ENCODE measurements around the gene MAPK8. TPM values are rescaled to one million over a fixed set of nuclear protein-coding genes. Genes with fewer than 3 reads are reported as not detected.
A peak's percentile ranks its signal among the peaks of the same experiment; 100 is the strongest.

Gene MAPK8
- 7.7 TPM for total RNA-seq

- DNase-seq (ENCODE audit: low spot score in 2 of 2), result peak; percentile 71 to 95
- TF ChIP-seq CTCF (IDR thresholded peaks at IDR 0.05), result no peak
- intact Hi-C loops (cut with DNase I), result loop anchor here (2.0 to 5.0 kb wide), 3 partner anchors 216 to 806 kb away; no protein-coding TSS in a partner anchor
Observed at GRCh38 chr10:48306265-48306869, at the start of gene MAPK8. TSS of gene MAPK8 (plus strand) at chr10:48306677. CDS start at chr10:48401661, 94,984 bp downstream.

GRCh38 chr10:48257407-48257961 lies 49.0 kb upstream of the MAPK8 start:
- no peak for DNase-seq (ENCODE audit: low spot score in 2 of 2)

More at GRCh38 chr10:48306265-48306869, at the start of gene MAPK8:
- Histone ChIP-seq H3K4me1 (peaks cover 0 to 7% of the 10 kb centered on the region in 2 donors), H3K4me3 (peak within 1 kb of the TSS; percentile 88 to 99), H3K27ac (peak within 1 kb of the TSS; percentile 94 to 96), H3K36me3 (no peaks in the 10 kb centered on the region), H3K9me3 (no peaks in the 10 kb centered on the region), H3K27me3 (no peaks in the 10 kb centered on the region)

GRCh38 chr10:48258105-48258504 lies 48.4 kb upstream of the MAPK8 start:
- intact Hi-C loops (cut with DNase I), result no loop called here
- Histone ChIP-seq H3K9me3 (peaks cover 0 to 2% of the 10 kb centered on the region in 2 donors), H3K27me3 (no peaks in the 10 kb centered on the region), H3K4me3 (no peak overlapping the region), H3K27ac (no peak overlapping the region), H3K4me1 (no peaks in the 10 kb centered on the region), H3K36me3 (no peaks in the 10 kb centered on the region)
- no peak for DNase-seq (ENCODE audit: low spot score in 2 of 2)
- TF ChIP-seq CTCF (IDR thresholded peaks at IDR 0.05), result no peak

More at GRCh38 chr10:48257407-48257961, 49.0 kb upstream of the MAPK8 start:
- no peaks in the 10 kb centered on the region for H3K36me3 ChIP-seq
- no peak overlapping the region for H3K27ac ChIP-seq
- H3K4me3 ChIP-seq, result no peak overlapping the region
- intact Hi-C loops (cut with DNase I), result no loop called here
- no peaks in the 10 kb centered on the region for H3K27me3 ChIP-seq
- TF ChIP-seq CTCF (IDR thresholded peaks at IDR 0.05), result no peak
- no peaks in the 10 kb centered on the region for H3K4me1 ChIP-seq
- peaks cover 0 to 2% of the 10 kb centered on the region in 2 donors for H3K9me3 ChIP-seq

GRCh38 chr10:48266528-48266927 lies 39.9 kb upstream of the MAPK8 start:
- intact Hi-C loops (cut with DNase I), result no loop called here
- no peaks in the 10 kb centered on the region for H3K36me3 ChIP-seq
- H3K4me1 ChIP-seq, result no peaks in the 10 kb centered on the region
- H3K9me3 ChIP-seq, result no peaks in the 10 kb centered on the region
- H3K27ac ChIP-seq, result no peak overlapping the region
- H3K4me3 ChIP-seq, result no peak overlapping the region
- DNase-seq (ENCODE audit: low spot score in 2 of 2), result no peak
- no peak for TF ChIP-seq CTCF (IDR thresholded peaks at IDR 0.05)
- H3K27me3 ChIP-seq, result no peaks in the 10 kb centered on the region

GRCh38 chr10:48271047-48271730 lies 35.3 kb upstream of the MAPK8 start:
- Histone ChIP-seq H3K4me3 (no peak overlapping the region), H3K27ac (no peak overlapping the region), H3K36me3 (no peaks in the 10 kb centered on the region), H3K27me3 (no peaks in the 10 kb centered on the region), H3K4me1 (no peaks in the 10 kb centered on the region), H3K9me3 (no peaks in the 10 kb centered on the region)
- TF ChIP-seq CTCF (IDR thresholded peaks at IDR 0.05), result no peak
- no peak for DNase-seq (ENCODE audit: low spot score in 2 of 2)
- intact Hi-C loops (cut with DNase I), result no loop called here

All from ascending aorta (tissue), 2 donors.